GM18508 (cell line): ENCODE data around the gene CCDC171.
"Not testable (repeated sequence)": the region's sequence is repeated elsewhere in the genome, so short reads cannot be mapped to it uniquely, and the experiment has no call there.

Experiments used
- ATAC-seq: cut with Tn5 transposase; IDR thresholded peaks from one replicate; pipeline ENCODE4 v1.9.1; 2021; ENCODE audit warnings: moderate number of reproducible peaks; ENCODE audit not compliant: insufficient read depth, unreplicated experiment

The CCDC171 gene

GRCh38 chr9:15549611-15550010 lies 3.2 kb upstream of the CCDC171 start:
- ATAC-seq: no peak

GRCh38 chr9:15553528-15553898 lies 670 bp downstream of the CCDC171 start:
- ATAC-seq: peak; percentile 2

- ATAC-seq: no peak
These were observed 17.9 kb downstream of the CCDC171 start for GRCh38 chr9:15570769-15571168.

GRCh38 chr9:15572200-15572770 lies 19.4 kb downstream of the CCDC171 start:
- no peak for ATAC-seq

GRCh38 chr9:15576350-15577050 lies 23.7 kb downstream of the CCDC171 start:
- no peak for ATAC-seq

- ATAC-seq: no peak
These were observed 25.9 kb downstream of the CCDC171 start for GRCh38 chr9:15578714-15579113.

GRCh38 chr9:15584379-15584778 lies 31.5 kb downstream of the CCDC171 start:
- ATAC-seq: no peak

GRCh38 chr9:15592317-15592716 lies 39.5 kb downstream of the CCDC171 start:
- no peak for ATAC-seq

GRCh38 chr9:15592940-15593339 lies 40.1 kb downstream of the CCDC171 start:
- ATAC-seq: not testable (repeated sequence)

- ATAC-seq: not testable (repeated sequence)
These were observed 48.0 kb downstream of the CCDC171 start for GRCh38 chr9:15600666-15601330.

- no peak for ATAC-seq
These were observed 54.0 kb downstream of the CCDC171 start for GRCh38 chr9:15606643-15607472.

- ATAC-seq: peak; percentile 58
These were observed 60.1 kb downstream of the CCDC171 start for GRCh38 chr9:15612962-15613361.

- no peak for ATAC-seq
These were observed 64.9 kb downstream of the CCDC171 start for GRCh38 chr9:15617782-15618181.

GRCh38 chr9:15618540-15619331 lies 65.9 kb downstream of the CCDC171 start:
- ATAC-seq: no peak

- no peak for ATAC-seq
These were observed 69.6 kb downstream of the CCDC171 start for GRCh38 chr9:15622318-15622971.

GRCh38 chr9:15635752-15636151 lies 82.9 kb downstream of the CCDC171 start:
- ATAC-seq: no peak

GRCh38 chr9:15640121-15640520 lies 87.3 kb downstream of the CCDC171 start:
- ATAC-seq: no peak

GRCh38 chr9:15641291-15641690 lies 88.4 kb downstream of the CCDC171 start:
- no peak for ATAC-seq

GRCh38 chr9:15642369-15642962 lies 89.6 kb downstream of the CCDC171 start:
- ATAC-seq: no peak
